NT2/D1 (cell line): ENCODE results near the gene COL1A2.
A peak's percentile ranks its signal among the peaks of the same experiment; 100 is the strongest.

Source experiments
- DNase-seq: peaks from one replicate; pipeline ENCODE4 v3.0.0-alpha.2; 2011; ENCODE audit warnings: low read depth, low spot score
- H3K27me3 ChIP-seq: 2 replicates; pipeline ENCODE4 v1.6.0; 2011; ENCODE audit warnings: mild to moderate bottlenecking; ENCODE audit not compliant: insufficient read length, insufficient read depth
- H3K36me3 ChIP-seq: 2 replicates; pipeline ENCODE4 v1.6.1; 2011; ENCODE audit warnings: mild to moderate bottlenecking, low read length, mixed read lengths; ENCODE audit not compliant: insufficient read depth, insufficient read length
- H3K4me1 ChIP-seq: 2 replicates; pipeline ENCODE4 v1.5.1; 2011; ENCODE audit not compliant: insufficient read depth, insufficient read length
- H3K4me3 ChIP-seq: 2 replicates; pipeline ENCODE4 v1.5.1; 2011; ENCODE audit warnings: low read depth; ENCODE audit not compliant: insufficient read length
- H3K9ac ChIP-seq: 2 replicates; pipeline ENCODE4 v1.6.0; 2011; ENCODE audit warnings: low read depth; ENCODE audit not compliant: insufficient read length
- H3K9me3 ChIP-seq: 2 replicates; pipeline ENCODE4 v1.5.1; 2011; ENCODE audit warnings: mild to moderate bottlenecking, low read length; ENCODE audit not compliant: insufficient read depth
- SUZ12 ChIP-seq: IDR thresholded peaks from 2 replicates; pipeline ENCODE4 v1.6.1; 2011; ENCODE audit not compliant: insufficient read length, insufficient read depth; ENCODE audit errors: extremely low read depth
- YY1 ChIP-seq: IDR thresholded peaks from 2 replicates; pipeline ENCODE4 v1.6.1; 2011; ENCODE audit not compliant: insufficient read length, insufficient read depth
- ZNF274 ChIP-seq: IDR thresholded peaks from 2 replicates; pipeline ENCODE4 v1.6.1; 2011; ENCODE audit warnings: mild to moderate bottlenecking, low read depth, low read length

Gene COL1A2

GRCh38 chr7:94393246-94394108 is 1.2 kb upstream of the COL1A2 start:
- H3K4me3 ChIP-seq = peak overlapping the region; percentile 11
- H3K9me3 ChIP-seq = no peaks in the 10 kb centered on the region
- H3K9ac ChIP-seq = peak overlapping the region; percentile 50
- no peaks in the 10 kb centered on the region for H3K4me1 ChIP-seq
- TF ChIP-seq YY1 = no peak
- no peak for TF ChIP-seq ZNF274
- TF ChIP-seq SUZ12 = no peak
- H3K36me3 ChIP-seq = peaks cover 19% of the 10 kb centered on the region
- DNase-seq = no peak
- H3K27me3 ChIP-seq = no peaks in the 10 kb centered on the region

GRCh38 chr7:94394109-94394436 is 622 bp upstream of the COL1A2 start:
- no peak for DNase-seq

GRCh38 chr7:94395141-94396036 is 694 bp downstream of the COL1A2 start:
- Histone ChIP-seq H3K27me3 (no peaks in the 10 kb centered on the region), H3K9ac (peak overlapping the region; percentile 64), H3K36me3 (peaks cover 38% of the 10 kb centered on the region), H3K9me3 (no peaks in the 10 kb centered on the region), H3K4me3 (peak overlapping the region; percentile 64), H3K4me1 (no peaks in the 10 kb centered on the region)
- TF ChIP-seq SUZ12 (no peak), YY1 (no peak), ZNF274 (no peak)
- peak; percentile 66 for DNase-seq

More at GRCh38 chr7:94394109-94394436, 622 bp upstream of the COL1A2 start:
- peaks cover 25% of the 10 kb centered on the region for H3K36me3 ChIP-seq
- TF ChIP-seq YY1 = no peak
- TF ChIP-seq SUZ12 = no peak
- no peak for TF ChIP-seq ZNF274
- H3K4me1 ChIP-seq = no peaks in the 10 kb centered on the region
- H3K4me3 ChIP-seq = peak overlapping the region; percentile 64
- H3K9me3 ChIP-seq = no peaks in the 10 kb centered on the region
- H3K27me3 ChIP-seq = no peaks in the 10 kb centered on the region
- H3K9ac ChIP-seq = peak overlapping the region; percentile 50

- H3K36me3 ChIP-seq = peaks cover 43% of the 10 kb centered on the region
- no peaks in the 10 kb centered on the region for H3K9me3 ChIP-seq
- no peak overlapping the region for H3K4me3 ChIP-seq
- no peaks in the 10 kb centered on the region for H3K4me1 ChIP-seq
- TF ChIP-seq YY1 = no peak
- no peak for TF ChIP-seq ZNF274
- TF ChIP-seq SUZ12 = no peak
- no peak overlapping the region for H3K9ac ChIP-seq
- H3K27me3 ChIP-seq = no peaks in the 10 kb centered on the region
- no peak for DNase-seq
These were observed 1.3 kb downstream of the COL1A2 start for GRCh38 chr7:94396037-94396431.

GRCh38 chr7:94396596-94396995 is 1.9 kb downstream of the COL1A2 start:
- DNase-seq = no peak

GRCh38 chr7:94397722-94398121 is 3.0 kb downstream of the COL1A2 start:
- no peaks in the 10 kb centered on the region for H3K4me1 ChIP-seq
- no peaks in the 10 kb centered on the region for H3K9me3 ChIP-seq
- no peak overlapping the region for H3K4me3 ChIP-seq
- no peak for TF ChIP-seq ZNF274
- no peak for TF ChIP-seq SUZ12
- DNase-seq = no peak
- H3K36me3 ChIP-seq = peaks cover 57% of the 10 kb centered on the region
- H3K27me3 ChIP-seq = no peaks in the 10 kb centered on the region
- H3K9ac ChIP-seq = no peak overlapping the region

More at GRCh38 chr7:94396596-94396995, 1.9 kb downstream of the COL1A2 start:
- H3K4me1 ChIP-seq = no peaks in the 10 kb centered on the region
- H3K36me3 ChIP-seq = peaks cover 48% of the 10 kb centered on the region
- no peak overlapping the region for H3K9ac ChIP-seq
- no peaks in the 10 kb centered on the region for H3K9me3 ChIP-seq
- H3K4me3 ChIP-seq = no peak overlapping the region
- H3K27me3 ChIP-seq = no peaks in the 10 kb centered on the region
- TF ChIP-seq ZNF274 = no peak
- TF ChIP-seq SUZ12 = no peak
- no peak for TF ChIP-seq YY1

- H3K4me3 ChIP-seq = no peak overlapping the region
- H3K4me1 ChIP-seq = no peaks in the 10 kb centered on the region
- TF ChIP-seq SUZ12 = no peak
- no peak for TF ChIP-seq YY1
- no peak for TF ChIP-seq ZNF274
- no peaks in the 10 kb centered on the region for H3K27me3 ChIP-seq
- H3K9ac ChIP-seq = no peak overlapping the region
- H3K36me3 ChIP-seq = peaks cover 67% of the 10 kb centered on the region
- H3K9me3 ChIP-seq = no peaks in the 10 kb centered on the region
- no peak for DNase-seq
These were observed 4.1 kb downstream of the COL1A2 start for GRCh38 chr7:94398841-94399240.
